ENCODE results near the gene STRN3.
"Not testable (repeated sequence)": the region's sequence is repeated elsewhere in the genome, so short reads cannot be mapped to it uniquely, and the experiment has no call there.

The STRN3 gene

DNA sequence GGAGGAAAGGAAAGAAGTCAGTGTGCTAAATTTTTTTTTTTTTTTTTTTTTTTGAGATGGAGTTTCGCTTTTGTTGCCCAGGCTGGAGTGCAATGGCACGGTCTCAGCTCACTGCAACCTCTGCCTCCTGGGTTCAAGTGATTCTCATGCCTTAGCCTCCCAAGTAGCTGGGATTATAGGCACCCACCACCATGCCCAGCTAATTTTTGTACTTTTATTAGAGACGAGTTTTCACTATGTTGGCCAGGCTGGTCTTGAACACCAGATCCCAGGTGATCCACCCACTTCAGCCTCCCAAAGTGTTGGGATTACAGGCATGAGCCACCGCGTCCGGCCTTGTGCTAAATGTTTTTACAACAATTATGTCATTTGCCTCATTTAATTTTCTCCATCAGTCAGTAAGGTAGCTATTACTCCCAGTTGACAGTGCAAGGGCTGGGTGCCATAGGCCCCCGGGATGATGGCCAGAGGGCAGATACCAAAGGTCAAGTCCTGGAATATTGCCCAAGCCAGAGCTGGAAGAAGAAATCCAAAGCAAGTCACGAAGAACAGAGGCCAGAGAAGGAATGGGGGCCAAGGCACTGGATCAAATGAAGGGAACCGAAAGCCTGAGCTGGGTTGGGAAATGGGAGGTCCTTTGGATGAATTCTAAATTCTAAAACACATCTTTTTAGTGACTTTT lies 26.9 kb upstream of the STRN3 start:
- H3K36me3 ChIP-seq (ENCODE audit: insufficient read depth, low read length); H3K9me3 ChIP-seq (ENCODE audit: low read length); H3K27ac ChIP-seq (ENCODE audit: low read depth, low read length); H3K9ac ChIP-seq (ENCODE audit: low read length); H3K4me3 ChIP-seq (ENCODE audit: low read depth in 1 of 2, low read length in 2 of 2); H3K4me1 ChIP-seq (ENCODE audit: insufficient read depth, low read length); H3K27me3 ChIP-seq (ENCODE audit: control insufficient read depth in 1 of 2, insufficient read depth in 2 of 2, low read length in 2 of 2): not testable (repeated sequence)

GRCh38 chr14:31051511-31051910 lies 25.3 kb upstream of the STRN3 start:
- H3K9me3 ChIP-seq (ENCODE audit: low read length) = no peaks in the 10 kb centered on the region
- H3K4me3 ChIP-seq (ENCODE audit: low read depth in 1 of 2, low read length in 2 of 2) = no peak overlapping the region
- no peak overlapping the region for H3K9ac ChIP-seq (ENCODE audit: low read length)
- H3K27ac ChIP-seq (ENCODE audit: low read depth, low read length) = no peak overlapping the region
- no peaks in the 10 kb centered on the region for H3K27me3 ChIP-seq (ENCODE audit: control insufficient read depth in 1 of 2, insufficient read depth in 2 of 2, low read length in 2 of 2)
- H3K36me3 ChIP-seq (ENCODE audit: insufficient read depth, low read length) = no peaks in the 10 kb centered on the region
- H3K4me1 ChIP-seq (ENCODE audit: insufficient read depth, low read length) = peaks cover 8% of the 10 kb centered on the region

GRCh38 chr14:31051023-31051422 lies 24.8 kb upstream of the STRN3 start:
- H3K36me3 ChIP-seq (ENCODE audit: insufficient read depth, low read length) = no peaks in the 10 kb centered on the region
- peaks cover 8% of the 10 kb centered on the region for H3K4me1 ChIP-seq (ENCODE audit: insufficient read depth, low read length)
- no peak overlapping the region for H3K27ac ChIP-seq (ENCODE audit: low read depth, low read length)
- no peaks in the 10 kb centered on the region for H3K9me3 ChIP-seq (ENCODE audit: low read length)
- no peak overlapping the region for H3K4me3 ChIP-seq (ENCODE audit: low read depth in 1 of 2, low read length in 2 of 2)
- H3K9ac ChIP-seq (ENCODE audit: low read length) = no peak overlapping the region
- H3K27me3 ChIP-seq (ENCODE audit: control insufficient read depth in 1 of 2, insufficient read depth in 2 of 2, low read length in 2 of 2) = no peaks in the 10 kb centered on the region

DNA sequence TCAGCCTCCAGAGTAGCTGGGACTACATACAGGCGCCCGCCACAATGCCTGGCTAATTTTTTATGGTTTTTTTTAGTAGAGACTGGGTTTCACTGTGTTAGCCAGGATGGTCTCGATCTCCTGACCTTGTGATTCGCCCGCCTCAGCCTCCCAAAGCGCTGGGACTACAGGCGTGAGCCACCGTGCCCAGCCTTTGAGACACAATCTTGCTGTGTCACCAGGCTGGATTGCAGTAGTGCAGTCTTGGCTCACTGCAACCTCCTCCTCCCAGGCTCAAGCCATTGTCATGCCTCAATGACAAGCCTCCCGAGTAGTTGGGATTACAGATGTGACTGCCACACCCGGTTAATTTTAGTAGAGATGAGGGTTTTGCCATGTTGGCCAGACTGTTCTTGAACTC lies 21.3 kb upstream of the STRN3 start:
- no peaks in the 10 kb centered on the region for H3K9me3 ChIP-seq (ENCODE audit: low read length)
- H3K27ac ChIP-seq (ENCODE audit: low read depth, low read length) = no peak overlapping the region
- H3K4me1 ChIP-seq (ENCODE audit: insufficient read depth, low read length) = no peaks in the 10 kb centered on the region
- no peaks in the 10 kb centered on the region for H3K27me3 ChIP-seq (ENCODE audit: control insufficient read depth in 1 of 2, insufficient read depth in 2 of 2, low read length in 2 of 2)
- no peak overlapping the region for H3K9ac ChIP-seq (ENCODE audit: low read length)
- no peaks in the 10 kb centered on the region for H3K36me3 ChIP-seq (ENCODE audit: insufficient read depth, low read length)
- H3K4me3 ChIP-seq (ENCODE audit: low read depth in 1 of 2, low read length in 2 of 2) = no peak overlapping the region

DNA sequence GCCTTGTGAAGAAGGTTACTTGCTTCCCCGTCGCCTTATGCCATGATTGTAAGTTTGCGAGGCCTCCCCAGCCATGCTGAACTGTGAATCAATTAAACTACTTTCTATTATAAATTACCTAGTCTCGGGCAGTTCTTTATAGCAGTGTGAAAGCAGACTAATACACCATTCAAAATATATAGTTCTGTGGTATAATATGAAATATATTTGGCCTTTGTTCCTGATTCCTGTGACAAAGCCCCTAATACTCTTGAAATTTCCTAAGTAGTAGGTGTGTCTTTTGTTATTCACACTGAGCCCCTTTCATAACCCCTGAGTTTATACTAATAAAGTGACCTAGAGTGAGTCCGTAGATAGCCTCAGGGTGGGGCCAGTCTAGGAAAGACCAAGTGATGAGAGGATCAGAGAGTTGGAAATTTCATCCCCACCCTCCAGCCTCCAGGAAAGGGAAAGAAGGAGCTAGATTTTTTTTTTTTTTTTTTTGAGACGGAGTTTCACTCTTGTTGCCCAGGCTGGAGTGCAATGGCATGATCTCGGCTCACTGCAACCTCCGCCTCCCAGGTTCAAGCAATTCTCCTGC lies 19.4 kb upstream of the STRN3 start:
- Histone ChIP-seq H3K36me3 (ENCODE audit: insufficient read depth, low read length) (no peaks in the 10 kb centered on the region), H3K9ac (ENCODE audit: low read length) (no peak overlapping the region), H3K4me3 (ENCODE audit: low read depth in 1 of 2, low read length in 2 of 2) (no peak overlapping the region), H3K9me3 (ENCODE audit: low read length) (no peaks in the 10 kb centered on the region), H3K4me1 (ENCODE audit: insufficient read depth, low read length) (no peaks in the 10 kb centered on the region), H3K27ac (ENCODE audit: low read depth, low read length) (no peak overlapping the region), H3K27me3 (ENCODE audit: control insufficient read depth in 1 of 2, insufficient read depth in 2 of 2, low read length in 2 of 2) (no peaks in the 10 kb centered on the region)

- Histone ChIP-seq H3K27me3 (ENCODE audit: control insufficient read depth in 1 of 2, insufficient read depth in 2 of 2, low read length in 2 of 2) (no peaks in the 10 kb centered on the region), H3K36me3 (ENCODE audit: insufficient read depth, low read length) (no peaks in the 10 kb centered on the region), H3K27ac (ENCODE audit: low read depth, low read length) (no peak overlapping the region), H3K9me3 (ENCODE audit: low read length) (no peaks in the 10 kb centered on the region), H3K9ac (ENCODE audit: low read length) (no peak overlapping the region), H3K4me1 (ENCODE audit: insufficient read depth, low read length) (no peaks in the 10 kb centered on the region), H3K4me3 (ENCODE audit: low read depth in 1 of 2, low read length in 2 of 2) (no peak overlapping the region)
Measured at GRCh38 chr14:31043379-31043778, 17.2 kb upstream of the STRN3 start.

DNA sequence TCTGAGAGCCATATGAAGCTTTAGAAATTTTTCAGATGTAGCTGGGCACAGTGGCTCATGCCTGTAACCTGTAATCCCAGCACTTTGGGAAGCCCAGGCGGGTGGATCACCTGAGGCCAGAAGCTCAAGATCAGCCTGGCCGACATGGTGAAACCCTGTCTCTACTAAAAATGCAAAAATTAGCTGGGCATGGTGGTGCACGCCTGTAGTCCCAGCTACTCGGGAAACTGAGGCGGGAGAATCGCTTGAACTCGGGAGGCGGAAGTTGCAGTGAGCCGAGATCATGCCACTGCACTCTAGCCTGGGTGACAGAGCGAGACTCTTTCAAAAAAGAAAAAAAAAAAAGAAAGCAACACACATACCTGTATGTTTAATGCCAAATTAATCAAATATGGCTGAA lies 16.7 kb upstream of the STRN3 start:
- H3K4me1 ChIP-seq (ENCODE audit: insufficient read depth, low read length); H3K4me3 ChIP-seq (ENCODE audit: low read depth in 1 of 2, low read length in 2 of 2); H3K9ac ChIP-seq (ENCODE audit: low read length); H3K27me3 ChIP-seq (ENCODE audit: control insufficient read depth in 1 of 2, insufficient read depth in 2 of 2, low read length in 2 of 2); H3K36me3 ChIP-seq (ENCODE audit: insufficient read depth, low read length); H3K27ac ChIP-seq (ENCODE audit: low read depth, low read length); H3K9me3 ChIP-seq (ENCODE audit: low read length): not testable (repeated sequence)

- Histone ChIP-seq H3K36me3 (ENCODE audit: insufficient read depth, low read length) (no peaks in the 10 kb centered on the region), H3K27me3 (ENCODE audit: control insufficient read depth in 1 of 2, insufficient read depth in 2 of 2, low read length in 2 of 2) (no peaks in the 10 kb centered on the region), H3K4me1 (ENCODE audit: insufficient read depth, low read length) (peaks cover 4% of the 10 kb centered on the region), H3K27ac (ENCODE audit: low read depth, low read length) (no peak overlapping the region), H3K9me3 (ENCODE audit: low read length) (no peaks in the 10 kb centered on the region), H3K9ac (ENCODE audit: low read length) (no peak overlapping the region), H3K4me3 (ENCODE audit: low read depth in 1 of 2, low read length in 2 of 2) (no peak overlapping the region)
Measured at GRCh38 chr14:31042300-31042699, 16.1 kb upstream of the STRN3 start.

- Histone ChIP-seq H3K36me3 (ENCODE audit: insufficient read depth, low read length) (no peaks in the 10 kb centered on the region), H3K9ac (ENCODE audit: low read length) (no peak overlapping the region), H3K27me3 (ENCODE audit: control insufficient read depth in 1 of 2, insufficient read depth in 2 of 2, low read length in 2 of 2) (no peaks in the 10 kb centered on the region), H3K4me1 (ENCODE audit: insufficient read depth, low read length) (peaks cover 11% of the 10 kb centered on the region), H3K9me3 (ENCODE audit: low read length) (no peaks in the 10 kb centered on the region), H3K4me3 (ENCODE audit: low read depth in 1 of 2, low read length in 2 of 2) (no peak overlapping the region), H3K27ac (ENCODE audit: low read depth, low read length) (no peak overlapping the region)
Measured at GRCh38 chr14:31038521-31039166, 12.5 kb upstream of the STRN3 start.

DNA sequence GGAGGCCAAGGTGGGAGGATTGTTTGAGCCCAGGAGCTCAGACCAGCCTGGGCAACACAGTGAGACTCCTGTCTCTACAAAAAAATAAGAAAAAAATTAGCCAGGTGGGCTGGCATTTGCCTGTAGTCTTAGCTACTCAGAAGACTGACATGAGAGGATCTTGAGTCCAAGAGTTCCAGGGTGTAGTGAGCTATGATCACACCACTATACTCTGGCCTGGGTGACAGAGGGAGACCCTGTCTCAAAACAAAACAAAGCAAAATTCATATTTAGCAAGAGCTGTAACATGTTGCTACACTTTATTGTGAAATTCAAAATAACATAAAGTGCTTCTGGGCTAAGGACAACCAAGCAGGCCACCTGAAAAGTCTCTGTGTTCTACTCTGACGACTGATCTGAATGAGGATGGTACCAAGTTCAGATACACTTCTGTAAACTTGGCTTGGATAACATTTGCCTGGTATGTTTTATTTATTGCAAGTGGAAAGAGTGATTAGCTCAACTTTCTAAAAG lies 11.6 kb upstream of the STRN3 start:
- no peak overlapping the region for H3K27ac ChIP-seq (ENCODE audit: low read depth, low read length)
- H3K4me1 ChIP-seq (ENCODE audit: insufficient read depth, low read length) = peaks cover 19% of the 10 kb centered on the region
- no peaks in the 10 kb centered on the region for H3K27me3 ChIP-seq (ENCODE audit: control insufficient read depth in 1 of 2, insufficient read depth in 2 of 2, low read length in 2 of 2)
- no peak overlapping the region for H3K4me3 ChIP-seq (ENCODE audit: low read depth in 1 of 2, low read length in 2 of 2)
- no peaks in the 10 kb centered on the region for H3K36me3 ChIP-seq (ENCODE audit: insufficient read depth, low read length)
- H3K9ac ChIP-seq (ENCODE audit: low read length) = no peak overlapping the region
- H3K9me3 ChIP-seq (ENCODE audit: low read length) = no peaks in the 10 kb centered on the region

GRCh38 chr14:31036552-31036951 lies 10.4 kb upstream of the STRN3 start:
- Histone ChIP-seq H3K27me3 (ENCODE audit: control insufficient read depth in 1 of 2, insufficient read depth in 2 of 2, low read length in 2 of 2) (no peaks in the 10 kb centered on the region), H3K9ac (ENCODE audit: low read length) (no peak overlapping the region), H3K9me3 (ENCODE audit: low read length) (no peaks in the 10 kb centered on the region), H3K4me1 (ENCODE audit: insufficient read depth, low read length) (peaks cover 21% of the 10 kb centered on the region), H3K27ac (ENCODE audit: low read depth, low read length) (no peak overlapping the region), H3K36me3 (ENCODE audit: insufficient read depth, low read length) (no peaks in the 10 kb centered on the region), H3K4me3 (ENCODE audit: low read depth in 1 of 2, low read length in 2 of 2) (no peak overlapping the region)

- Histone ChIP-seq H3K27me3 (ENCODE audit: control insufficient read depth in 1 of 2, insufficient read depth in 2 of 2, low read length in 2 of 2) (no peaks in the 10 kb centered on the region), H3K4me3 (ENCODE audit: low read depth in 1 of 2, low read length in 2 of 2) (no peak overlapping the region), H3K36me3 (ENCODE audit: insufficient read depth, low read length) (no peaks in the 10 kb centered on the region), H3K9me3 (ENCODE audit: low read length) (no peaks in the 10 kb centered on the region), H3K9ac (ENCODE audit: low read length) (no peak overlapping the region), H3K27ac (ENCODE audit: low read depth, low read length) (no peak overlapping the region), H3K4me1 (ENCODE audit: insufficient read depth, low read length) (peaks cover 17% of the 10 kb centered on the region)
Measured at GRCh38 chr14:31030469-31030868, 4.3 kb upstream of the STRN3 start.
